Esophagus muscularis mucosa (tissue), 4 donors: ENCODE data around the gene PARP3. TPM values are rescaled to one million over a fixed set of nuclear protein-coding genes. Genes with fewer than 3 reads are reported as not detected.

ENCODE experiments used
- DNase-seq: peaks from one replicate; pipeline ENCODE4 v3.0.0-alpha.2; 2017; ENCODE audit errors: extremely low spot score
- H3K27ac ChIP-seq, 4 donors: fragments of 200-600 bp; sonication (generic); replicated peaks in 1 of 4; 1 replicate in 3 of 4; 2 replicates in 1 of 4; pipeline ENCODE4 v1.5.1; 2016 to 2019; ENCODE audit warnings: mild to moderate bottlenecking in 1 of 4
- H3K27me3 ChIP-seq, 4 donors: fragments of 200-600 bp; sonication (generic); one replicate each; pipeline versions ENCODE4 v1.5.1 to v1.6.0; 2016 to 2019
- H3K36me3 ChIP-seq, 4 donors: fragments of 200-600 bp; sonication (generic); one replicate each; pipeline ENCODE4 v1.5.1; 2016 to 2019
- H3K4me1 ChIP-seq, 4 donors: fragments of 200-600 bp; sonication (generic); one replicate each; pipeline ENCODE4 v1.5.1; 2016 to 2019
- H3K4me3 ChIP-seq, 4 donors: fragments of 200-600 bp; sonication (generic); 1 replicate in 2 of 4; 2 replicates in 2 of 4; pipeline ENCODE4 v1.5.1; 2016 to 2019; ENCODE audit warnings: mild to moderate bottlenecking in 4 of 4, moderate library complexity in 1 of 4
- H3K9me3 ChIP-seq, 4 donors: fragments of 200-600 bp; sonication (generic); 1 replicate in 3 of 4; 2 replicates in 1 of 4; pipeline ENCODE4 v1.5.1; 2016 to 2019
- CTCF ChIP-seq, 3 experiments: fragments of 200-600 bp in 2 of 3; fragments of 450-650 bp in 1 of 3; sonication (generic) in 2 of 3; IDR thresholded peaks; one replicate each; pipeline ENCODE4 v1.5.1; 2017 to 2019; ENCODE audit warnings: antibody characterized with exemption in 3 of 3, mild to moderate bottlenecking in 2 of 3, moderate library complexity in 1 of 3
- EP300 ChIP-seq: sonication (generic); formaldehyde crosslinking; IDR thresholded peaks from one replicate; pipeline ENCODE4 v1.6.1; 2017; ENCODE audit warnings: antibody characterized with exemption
- POLR2A ChIP-seq: fragments of 450-650 bp; IDR thresholded peaks from one replicate; pipeline ENCODE4 v1.6.1; 2017; ENCODE audit warnings: antibody characterized with exemption, moderate library complexity, mild to moderate bottlenecking, low read depth
- POLR2AphosphoS5 ChIP-seq, 2 donors: sonication (generic); formaldehyde crosslinking; IDR thresholded peaks; one replicate each; pipeline ENCODE4 v1.6.1; 2017; ENCODE audit warnings: antibody characterized with exemption in 2 of 2
- WGBS: methylation state at CpG from one replicate; pipeline ENCODE4 v1.1.5; 2018; 5-methylcytosine and 5-hydroxymethylcytosine counted together
- intact Hi-C: fragments of 100-400 bp; cut with DNase I; formaldehyde crosslinking; loops from one replicate; pipeline ENCODE4 v1.15.1; 2023
- total RNA-seq, 4 donors: library from RNA; depleted of rRNA; stranded (reverse); fragments of >200 nt; gene quantifications; one replicate each; pipeline versions ENCODE4 v1.1.0 to v1.2.1, GENCODE V29; 2016

Gene PARP3
- total RNA-seq, 4 donors from 2014 or later, result 22.9 to 37.9 (median 30.1) TPM

DNA sequence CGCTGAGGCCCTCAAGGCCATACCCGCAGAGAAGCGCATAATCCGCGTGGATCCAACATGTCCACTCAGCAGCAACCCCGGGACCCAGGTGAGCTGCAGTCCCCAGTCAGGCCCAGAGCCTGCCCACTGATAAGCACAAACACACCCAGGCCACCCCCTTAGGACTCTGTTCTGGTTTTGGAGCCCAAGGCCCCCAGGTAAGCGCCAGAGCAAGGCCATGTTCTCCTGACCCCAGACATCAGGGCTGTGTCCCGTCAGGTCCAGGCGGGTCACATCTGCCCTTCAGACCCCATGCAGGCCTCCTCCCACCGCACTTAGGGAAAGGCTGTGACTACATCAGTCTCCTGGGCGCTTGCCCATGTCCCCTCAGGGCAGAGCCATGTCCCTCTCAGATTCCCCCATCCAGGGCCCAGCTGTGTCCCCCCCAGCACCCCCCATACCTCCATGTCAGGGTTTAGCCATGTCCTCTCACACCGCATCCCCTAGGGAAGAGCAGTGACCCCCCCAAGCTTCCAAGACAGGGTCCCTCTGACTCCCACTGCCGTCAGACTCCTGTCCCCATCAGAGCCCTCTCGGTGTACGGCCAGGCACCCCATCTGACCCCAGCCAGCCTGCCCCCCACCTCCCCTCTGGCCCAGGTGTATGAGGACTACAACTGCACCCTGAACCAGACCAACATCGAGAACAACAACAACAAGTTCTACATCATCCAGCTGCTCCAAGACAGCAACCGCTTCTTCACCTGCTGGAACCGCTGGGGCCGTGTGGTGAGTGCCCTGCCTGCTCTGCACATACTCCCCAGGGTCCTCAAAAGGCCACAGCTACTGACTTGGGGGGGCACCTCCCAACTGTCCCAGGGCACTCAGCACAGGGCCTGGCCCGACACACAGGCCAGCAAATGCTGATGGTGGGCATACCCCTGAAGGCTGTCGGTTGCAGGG, 1.6 kb downstream of the PARP3 start:
- TF ChIP-seq CTCF (IDR thresholded peaks at IDR 0.05), result no peak
- TF ChIP-seq POLR2AphosphoS5 (IDR thresholded peaks at IDR 0.05), result no peak
- DNase-seq, result no peak
- intact Hi-C loops, result loop anchor here (2.0 to 5.0 kb wide), 2 partner anchors 31 to 199 kb away; partner anchors contain the start of genes ABHD14A and ABHD14B
- H3K4me3 ChIP-seq, result peak overlapping the region in 2 of 4 donors; percentile 78 to 85
- H3K27me3 ChIP-seq, result no peaks in the 10 kb centered on the region
- no peaks in the 10 kb centered on the region for H3K9me3 ChIP-seq
- 89% methylated on average over 8 of the region's 21 CpGs for WGBS
- peak overlapping the region; percentile 88 to 95 (median 90) for H3K27ac ChIP-seq
- peaks cover 0 to 53% (median 40%) of the 10 kb centered on the region in 4 donors for H3K36me3 ChIP-seq
- H3K4me1 ChIP-seq, result peaks cover 31 to 42% (median 33%) of the 10 kb centered on the region in 4 donors

- no peak for DNase-seq
- 89% methylated on average over 6 of the region's 11 CpGs for WGBS
- no peak overlapping the region for H3K4me3 ChIP-seq
- no peaks in the 10 kb centered on the region for H3K27me3 ChIP-seq
- H3K9me3 ChIP-seq, result no peaks in the 10 kb centered on the region
- H3K4me1 ChIP-seq, result peaks cover 31 to 36% (median 33%) of the 10 kb centered on the region in 4 donors
- TF ChIP-seq CTCF (IDR thresholded peaks at IDR 0.05), result no peak
- no peak for TF ChIP-seq POLR2A
- no peak for TF ChIP-seq POLR2AphosphoS5 (IDR thresholded peaks at IDR 0.05)
- TF ChIP-seq EP300, result no peak
- intact Hi-C loops, result loop anchor here (5.0 kb wide), 1 partner anchor 198 kb away; no protein-coding TSS in a partner anchor
- peaks cover 0 to 55% (median 43%) of the 10 kb centered on the region in 4 donors for H3K36me3 ChIP-seq
- H3K27ac ChIP-seq, result no peak overlapping the region
Measured at GRCh38 chr3:51944451-51945021, 2.4 kb downstream of the PARP3 start.

- H3K36me3 ChIP-seq, result peaks cover 0 to 57% (median 41%) of the 10 kb centered on the region in 4 donors
- TF ChIP-seq POLR2AphosphoS5 (IDR thresholded peaks at IDR 0.05), result no peak
- H3K4me3 ChIP-seq, result no peak overlapping the region
- DNase-seq, result no peak
- intact Hi-C loops, result no loop called here
- H3K27ac ChIP-seq, result no peak overlapping the region
- H3K27me3 ChIP-seq, result no peaks in the 10 kb centered on the region
- H3K9me3 ChIP-seq, result no peaks in the 10 kb centered on the region
- 88% methylated on average over 16 of the region's 18 CpGs for WGBS
- H3K4me1 ChIP-seq, result peaks cover 28 to 29% (median 29%) of the 10 kb centered on the region in 4 donors
Measured at GRCh38 chr3:51945031-51945840, 3.1 kb downstream of the PARP3 start.

GRCh38 chr3:51945926-51946705, 4.0 kb downstream of the PARP3 start:
- TF ChIP-seq POLR2AphosphoS5 (IDR thresholded peaks at IDR 0.05), result no peak
- TF ChIP-seq EP300, result no peak
- no peak for TF ChIP-seq POLR2A
- no peak for TF ChIP-seq CTCF (IDR thresholded peaks at IDR 0.05)
- no peaks in the 10 kb centered on the region for H3K27me3 ChIP-seq
- WGBS, result 91% methylated on average over 7 of the region's 14 CpGs
- peaks cover 0 to 57% (median 41%) of the 10 kb centered on the region in 4 donors for H3K36me3 ChIP-seq
- no peak overlapping the region for H3K4me3 ChIP-seq
- H3K27ac ChIP-seq, result no peak overlapping the region
- DNase-seq, result no peak
- H3K9me3 ChIP-seq, result no peaks in the 10 kb centered on the region
- peaks cover 19 to 21% (median 20%) of the 10 kb centered on the region in 4 donors for H3K4me1 ChIP-seq
- intact Hi-C loops, result no loop called here
